Subcutaneous abdominal adipose tissue (tissue), 5 donors: Measurements from ENCODE around the gene TMEM116.
"Not testable (repeated sequence)": the region's sequence is repeated elsewhere in the genome, so short reads cannot be mapped to it uniquely, and the experiment has no call there.

Experiments
- H3K27ac ChIP-seq: one replicate; pipeline ENCODE4 v1.7.0; 2013; ENCODE audit warnings: low read depth, mild to moderate bottlenecking, inconsistent platforms, low read length, moderate library complexity
- H3K27me3 ChIP-seq, 5 donors: one replicate each; pipeline ENCODE4 v1.7.0; 2013; ENCODE audit warnings: low read length in 5 of 5, inconsistent platforms in 1 of 5; ENCODE audit not compliant: control insufficient read depth in 5 of 5, insufficient read depth in 4 of 5
- H3K36me3 ChIP-seq, 5 donors: one replicate each; pipeline ENCODE4 v1.7.0; 2013; ENCODE audit warnings: low read length in 5 of 5; ENCODE audit not compliant: control insufficient read depth in 5 of 5, insufficient read depth in 5 of 5
- H3K4me1 ChIP-seq, 5 donors: one replicate each; pipeline ENCODE4 v1.7.0; 2013; ENCODE audit warnings: low read length in 5 of 5, mild to moderate bottlenecking in 3 of 5, moderate library complexity in 1 of 5; ENCODE audit not compliant: control insufficient read depth in 5 of 5, insufficient read depth in 5 of 5
- H3K4me3 ChIP-seq, 5 donors: one replicate each; pipeline ENCODE4 v1.7.0; 2013; ENCODE audit warnings: low read length in 5 of 5, low read depth in 1 of 5
- H3K9ac ChIP-seq, 5 donors: one replicate each; pipeline ENCODE4 v1.7.0; 2013; ENCODE audit warnings: low read length in 5 of 5, mild to moderate bottlenecking in 4 of 5, moderate library complexity in 3 of 5
- H3K9me3 ChIP-seq, 5 donors: one replicate each; pipeline ENCODE4 v1.7.0; 2013; ENCODE audit warnings: low read length in 5 of 5; ENCODE audit not compliant: control insufficient read depth in 5 of 5
- donor health status: healthy.
- donor health status: healthy.
- donor health status: healthy.
- donor health status: healthy.
- donor health status: healthy.

Gene TMEM116

DNA sequence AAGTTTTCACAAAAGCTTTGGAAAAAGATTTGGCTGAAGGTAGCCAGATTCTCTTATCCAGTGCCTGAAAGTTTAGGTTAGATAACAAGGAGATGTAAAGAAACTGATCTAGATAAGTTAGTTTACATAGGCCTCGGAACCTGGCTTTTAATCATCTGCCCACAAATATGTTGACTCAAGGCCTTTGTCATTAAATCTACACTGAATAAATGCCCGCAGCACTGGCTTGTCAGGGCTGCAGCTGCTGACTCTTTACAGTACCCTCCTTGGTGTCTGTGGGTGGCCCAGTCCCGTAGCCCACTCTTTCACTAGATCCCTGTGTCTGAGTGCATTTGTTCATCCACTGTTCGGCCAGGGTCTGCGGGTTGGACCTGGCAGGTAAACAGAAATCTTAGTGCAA, 58.0 kb downstream of the TMEM116 start:
- peaks cover 0 to 6% (median 0%) of the 10 kb centered on the region in 5 donors for H3K4me1 ChIP-seq
- H3K9me3 ChIP-seq, result no peaks in the 10 kb centered on the region
- H3K4me3 ChIP-seq, result no peak overlapping the region
- H3K9ac ChIP-seq, result no peak overlapping the region
- no peak overlapping the region for H3K27ac ChIP-seq
- H3K27me3 ChIP-seq, result no peaks in the 10 kb centered on the region
- H3K36me3 ChIP-seq, result no peaks in the 10 kb centered on the region

GRCh38 chr12:111953455-111953854, 59.5 kb downstream of the TMEM116 start:
- H3K9me3 ChIP-seq, result no peaks in the 10 kb centered on the region
- no peak overlapping the region for H3K9ac ChIP-seq
- no peaks in the 10 kb centered on the region for H3K27me3 ChIP-seq
- H3K36me3 ChIP-seq, result no peaks in the 10 kb centered on the region
- H3K4me3 ChIP-seq, result no peak overlapping the region
- no peak overlapping the region for H3K27ac ChIP-seq
- H3K4me1 ChIP-seq, result peaks cover 0 to 6% (median 0%) of the 10 kb centered on the region in 5 donors

GRCh38 chr12:111952084-111952787, 60.7 kb downstream of the TMEM116 start:
- not testable (repeated sequence) for H3K9me3 ChIP-seq, H3K9ac ChIP-seq, H3K27ac ChIP-seq, H3K4me3 ChIP-seq, H3K36me3 ChIP-seq, H3K27me3 ChIP-seq, H3K4me1 ChIP-seq

GRCh38 chr12:111950961-111951676, 61.8 kb downstream of the TMEM116 start:
- H3K4me1 ChIP-seq, H3K9ac ChIP-seq, H3K27me3 ChIP-seq, H3K36me3 ChIP-seq, H3K9me3 ChIP-seq, H3K4me3 ChIP-seq, H3K27ac ChIP-seq: not testable (repeated sequence)

- Histone ChIP-seq H3K9ac (no peak overlapping the region), H3K36me3 (no peaks in the 10 kb centered on the region), H3K4me1 (no peaks in the 10 kb centered on the region), H3K27me3 (no peaks in the 10 kb centered on the region), H3K4me3 (no peak overlapping the region), H3K27ac (no peak overlapping the region), H3K9me3 (no peaks in the 10 kb centered on the region)
Measured at GRCh38 chr12:111943929-111944328, 69.0 kb downstream of the TMEM116 start.

DNA sequence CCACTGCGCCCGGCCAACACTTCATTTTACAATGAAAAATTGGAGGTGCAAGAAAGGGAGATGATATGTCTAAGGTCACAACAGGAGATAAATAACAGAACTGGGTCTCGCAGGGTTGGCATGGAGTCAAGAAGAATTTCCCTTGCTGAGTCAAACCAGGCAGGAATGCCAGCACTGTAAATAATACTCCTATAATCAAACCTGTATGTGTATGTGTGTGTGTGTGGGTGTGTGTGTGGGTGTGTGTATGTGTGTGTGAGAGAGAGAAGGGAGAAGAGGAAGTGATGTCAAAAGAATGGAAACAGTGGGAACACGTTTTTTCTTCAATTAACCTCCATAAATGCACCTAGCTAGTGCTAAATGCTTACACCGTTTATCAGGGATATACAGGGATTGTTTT, 70.4 kb downstream of the TMEM116 start:
- Histone ChIP-seq H3K36me3 (no peaks in the 10 kb centered on the region), H3K27me3 (no peaks in the 10 kb centered on the region), H3K9me3 (no peaks in the 10 kb centered on the region), H3K4me1 (no peaks in the 10 kb centered on the region), H3K4me3 (no peak overlapping the region), H3K9ac (no peak overlapping the region), H3K27ac (no peak overlapping the region)

GRCh38 chr12:111937429-111937828, 75.5 kb downstream of the TMEM116 start:
- Histone ChIP-seq H3K36me3 (peaks cover 0 to 3% (median 1%) of the 10 kb centered on the region in 5 donors), H3K9ac (peak overlapping the region in 1 of 5 donors; percentile 8), H3K4me3 (no peak overlapping the region), H3K27ac (no peak overlapping the region), H3K27me3 (no peaks in the 10 kb centered on the region), H3K9me3 (no peaks in the 10 kb centered on the region), H3K4me1 (no peaks in the 10 kb centered on the region)

DNA sequence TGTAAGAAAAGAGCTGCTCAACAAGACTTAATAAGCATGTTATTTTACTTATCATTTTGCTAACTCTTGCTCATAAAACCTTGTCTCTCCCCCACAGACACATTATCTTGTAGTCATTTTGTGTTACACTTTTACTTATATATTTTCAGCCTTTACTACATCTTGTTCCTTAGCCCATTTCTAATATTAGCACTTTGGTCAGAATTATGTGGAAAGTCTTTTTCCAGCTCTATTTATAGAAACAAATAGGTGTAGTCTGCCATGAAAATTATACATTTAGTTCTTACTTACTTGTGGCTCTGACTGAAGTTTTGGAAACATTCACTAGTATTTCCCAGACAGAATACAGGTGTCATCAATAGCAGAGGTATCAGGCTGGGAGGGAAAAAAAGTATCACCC, 76.1 kb downstream of the TMEM116 start:
- H3K27ac ChIP-seq, result no peak overlapping the region
- no peak overlapping the region for H3K4me3 ChIP-seq

DNA sequence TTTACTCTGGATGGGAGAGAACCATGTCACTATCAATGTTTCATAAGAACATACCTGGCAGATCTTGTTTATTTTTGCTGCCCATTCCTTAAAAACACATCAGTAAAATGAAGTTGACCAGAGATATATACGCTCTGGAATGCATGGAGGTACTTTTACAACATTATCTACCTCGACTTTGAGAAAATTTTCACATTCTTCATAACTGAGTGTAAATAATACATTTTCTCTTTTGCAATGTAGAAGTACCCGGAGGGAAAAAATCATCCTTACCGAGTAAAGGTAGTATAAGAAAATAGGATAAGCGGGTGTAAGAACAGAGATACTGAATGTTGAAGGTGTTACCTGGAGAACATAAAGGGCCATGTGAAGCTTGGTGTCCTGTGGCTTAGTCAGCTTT, 80.7 kb downstream of the TMEM116 start:
- no peak overlapping the region for H3K27ac ChIP-seq
- no peak overlapping the region for H3K4me3 ChIP-seq
- H3K4me1 ChIP-seq, result no peaks in the 10 kb centered on the region
- no peaks in the 10 kb centered on the region for H3K27me3 ChIP-seq
- H3K9ac ChIP-seq, result no peak overlapping the region
- H3K9me3 ChIP-seq, result no peaks in the 10 kb centered on the region
- H3K36me3 ChIP-seq, result peaks cover 0 to 7% (median 6%) of the 10 kb centered on the region in 5 donors

More for the DNA sequence above, 76.1 kb downstream of the TMEM116 start:
- Histone ChIP-seq H3K27me3 (no peaks in the 10 kb centered on the region), H3K36me3 (peaks cover 0 to 6% (median 4%) of the 10 kb centered on the region in 5 donors), H3K9ac (no peak overlapping the region), H3K4me1 (no peaks in the 10 kb centered on the region), H3K9me3 (no peaks in the 10 kb centered on the region)

- Histone ChIP-seq H3K4me1 (no peaks in the 10 kb centered on the region), H3K36me3 (peaks cover 0 to 4% (median 4%) of the 10 kb centered on the region in 5 donors), H3K9ac (no peak overlapping the region), H3K9me3 (no peaks in the 10 kb centered on the region), H3K27ac (no peak overlapping the region), H3K4me3 (no peak overlapping the region), H3K27me3 (no peaks in the 10 kb centered on the region)
Measured at GRCh38 chr12:111927346-111927745, 85.6 kb downstream of the TMEM116 start.
